Measurements from ENCODE around the gene IL34. TPM values are rescaled to one million over a fixed set of nuclear protein-coding genes. Genes with fewer than 3 reads are reported as not detected.

The IL34 gene
- total and polyA plus RNA-seq, 2 of the 13 experiments (the other 11 are each of a cell fraction or from before 2014, with no cell fraction given): 1.2 to 1.3 TPM

GRCh38 chr16:70683146-70683944 is 37.0 kb downstream of the IL34 start (continued):
- TF ChIP-seq ZBTB25 (CRISPR knock-in tag; IDR thresholded peaks at IDR 0.05): no peak
- peak; percentile 31; the same call in 1 of the 2 replicates for TF ChIP-seq SP4 (CRISPR knock-in tag; IDR thresholded peaks at IDR 0.05)
- no peak for TF ChIP-seq NCOA1 (CRISPR knock-in tag; IDR thresholded peaks at IDR 0.05)
- TF ChIP-seq MAFG (CRISPR knock-in tag; IDR thresholded peaks at IDR 0.05): no peak
- peak; percentile 66 for TF ChIP-seq ZNF629 (CRISPR knock-in tag; conservative IDR thresholded peaks at IDR 0.05)
- peak; percentile 52; the same call in 1 of the 2 replicates for TF ChIP-seq ZNF691 (CRISPR knock-in tag; IDR thresholded peaks at IDR 0.05; ENCODE audit: borderline replicate concordance, low read depth)
- TF ChIP-seq NFE2 (CRISPR knock-in tag; IDR thresholded peaks at IDR 0.05): no peak
- TF ChIP-seq HNF4A (CRISPR knock-in tag; IDR thresholded peaks at IDR 0.05): peak; percentile 89
- 0 out of 2 replicates have a peak, but pooled peaks have one; percentile 27 for TF ChIP-seq ZXDC (CRISPR knock-in tag; IDR thresholded peaks at IDR 0.05)
- TF ChIP-seq TP53 (CRISPR knock-in tag; conservative IDR thresholded peaks at IDR 0.05): 0 out of 2 replicates have a peak, but pooled peaks have one; percentile 61
- no peak for TF ChIP-seq CHD2 (IDR thresholded peaks at IDR 0.05; ENCODE audit: low read depth, low read length)
- TF ChIP-seq SMAD3 (CRISPR knock-in tag; IDR thresholded peaks at IDR 0.05): peak; percentile 15; the same call in 1 of the 2 replicates
- TF ChIP-seq CREBL2 (CRISPR knock-in tag; IDR thresholded peaks at IDR 0.05; ENCODE audit: borderline replicate concordance): 0 out of 2 replicates have a peak, but pooled peaks have one; percentile 81
- peak; percentile 55; the same call in 1 of the 2 replicates for TF ChIP-seq ZNF777 (CRISPR knock-in tag; IDR thresholded peaks at IDR 0.05)
- no peak for TF ChIP-seq HES4 (CRISPR knock-in tag; IDR thresholded peaks at IDR 0.05; ENCODE audit: borderline replicate concordance)
- no peak for TF ChIP-seq ZNF225 (CRISPR knock-in tag; IDR thresholded peaks at IDR 0.05)
- 0 out of 2 replicates have a peak, but pooled peaks have one; percentile 0 for TF ChIP-seq ZNF136 (CRISPR knock-in tag; IDR thresholded peaks at IDR 0.05; ENCODE audit: low read depth)
- TF ChIP-seq ZNF720 (CRISPR knock-in tag; IDR thresholded peaks at IDR 0.05): no peak
- TF ChIP-seq SP5 (CRISPR knock-in tag; IDR thresholded peaks at IDR 0.05; ENCODE audit: borderline replicate concordance, low read depth): peak; percentile 37
- TF ChIP-seq ZNF768 (CRISPR knock-in tag; IDR thresholded peaks at IDR 0.05): peak; percentile 2; the same call in 1 of the 2 replicates
- TF ChIP-seq SYNCRIP (IDR thresholded peaks at IDR 0.05; ENCODE audit: insufficient read depth, low read depth, low read length): no peak
- TF ChIP-seq HNF4G (IDR thresholded peaks at IDR 0.05; ENCODE audit: borderline replicate concordance, low read depth, low read length): peak; percentile 58
- TF ChIP-seq HNF4G (CRISPR knock-in tag; IDR thresholded peaks at IDR 0.05; ENCODE audit: borderline replicate concordance, low read depth): no peak
- TF ChIP-seq RAD21 (CRISPR knock-in tag; IDR thresholded peaks at IDR 0.05): no peak; the same call in none of the 2 replicates
- no peak for TF ChIP-seq ZNF121 (CRISPR knock-in tag; IDR thresholded peaks at IDR 0.05)
- peak; percentile 16; the same call in 1 of the 2 replicates for TF ChIP-seq GABPB1 (CRISPR knock-in tag; IDR thresholded peaks at IDR 0.05)
- peak; percentile 43; the same call in 1 of the 2 replicates for TF ChIP-seq ZNF766 (CRISPR knock-in tag; IDR thresholded peaks at IDR 0.05; ENCODE audit: borderline replicate concordance)
